Adrenal gland (tissue), 5 donors: Measurements from ENCODE around the gene EML6.

Source experiments
- CTCF ChIP-seq, 6 experiments: fragments of 450-650 bp in 4 of 6; fragments of 200-600 bp in 2 of 6; sonication (generic) in 1 of 6; IDR thresholded peaks; 1 replicate in 5 of 6; 2 replicates in 1 of 6; pipeline versions ENCODE4 v1.5.1 to v1.8.0; 2016 to 2021; ENCODE audit warnings: antibody characterized with exemption in 6 of 6, mild to moderate bottlenecking in 2 of 6, moderate library complexity in 1 of 6
- POLR2A ChIP-seq, 2 donors: fragments of 450-650 bp; IDR thresholded peaks; one replicate each; pipeline ENCODE4 v1.6.1; 2017; ENCODE audit warnings: antibody characterized with exemption in 2 of 2, mild to moderate bottlenecking in 2 of 2, moderate library complexity in 1 of 2
- donor health status: DM: no; HTN: no; CAD: no.

GRCh38 chr2:54787270-54787669, 63.8 kb downstream of the EML6 start:
- TF ChIP-seq CTCF (IDR thresholded peaks at IDR 0.05) = no peak
- TF ChIP-seq POLR2A (IDR thresholded peaks at IDR 0.05) = no peak
